Coronary artery (tissue), 2 donors: Measurements from ENCODE around the gene CIAO2A.

Source experiments
- DNase-seq: peaks from one replicate; pipeline ENCODE4 v3.0.0-alpha.2; 2017; ENCODE audit warnings: low spot score
- H3K27ac ChIP-seq, 2 donors: fragments of 200-600 bp; sonication (generic); one replicate each; pipeline ENCODE4 v1.5.1; 2016 to 2019
- H3K4me3 ChIP-seq: fragments of 200-600 bp; sonication (generic); 2 replicates; pipeline ENCODE4 v1.5.1; 2016; ENCODE audit warnings: mild to moderate bottlenecking, moderate library complexity
- CTCF ChIP-seq: fragments of 200-600 bp; sonication (generic); IDR thresholded peaks from one replicate; pipeline ENCODE4 v1.5.1; 2019; ENCODE audit warnings: antibody characterized with exemption

The CIAO2A gene

GRCh38 chr15:64037116-64037515 lies 56.5 kb downstream of the CIAO2A start:
- Histone ChIP-seq H3K27ac (no peak overlapping the region), H3K4me3 (no peak overlapping the region)
- no peak for DNase-seq
- TF ChIP-seq CTCF, result no peak

GRCh38 chr15:64035525-64035924 lies 58.1 kb downstream of the CIAO2A start:
- no peak for DNase-seq
- Histone ChIP-seq H3K4me3 (no peak overlapping the region), H3K27ac (no peak overlapping the region)
- TF ChIP-seq CTCF, result no peak

DNA sequence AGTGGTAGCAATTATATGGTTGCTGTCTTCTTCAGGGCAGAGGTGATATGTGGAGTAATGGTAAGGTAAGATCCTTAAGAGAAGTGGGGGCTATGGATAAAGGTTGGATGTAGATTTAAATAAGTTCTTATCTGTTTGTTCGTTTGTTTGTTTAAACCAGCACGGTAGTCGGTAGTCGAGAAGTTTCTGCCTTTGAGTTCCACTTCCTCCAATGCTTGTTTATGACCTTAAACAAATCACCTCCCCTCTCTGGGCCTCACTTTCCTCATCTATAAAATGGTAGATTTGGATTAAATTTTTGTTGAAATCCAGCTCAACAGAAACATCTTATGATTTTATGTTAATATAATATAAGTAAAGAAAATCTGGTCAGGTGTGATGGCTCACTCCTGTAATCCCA lies 59.1 kb downstream of the CIAO2A start:
- H3K4me3 ChIP-seq, result no peak overlapping the region
- no peak for DNase-seq

DNA sequence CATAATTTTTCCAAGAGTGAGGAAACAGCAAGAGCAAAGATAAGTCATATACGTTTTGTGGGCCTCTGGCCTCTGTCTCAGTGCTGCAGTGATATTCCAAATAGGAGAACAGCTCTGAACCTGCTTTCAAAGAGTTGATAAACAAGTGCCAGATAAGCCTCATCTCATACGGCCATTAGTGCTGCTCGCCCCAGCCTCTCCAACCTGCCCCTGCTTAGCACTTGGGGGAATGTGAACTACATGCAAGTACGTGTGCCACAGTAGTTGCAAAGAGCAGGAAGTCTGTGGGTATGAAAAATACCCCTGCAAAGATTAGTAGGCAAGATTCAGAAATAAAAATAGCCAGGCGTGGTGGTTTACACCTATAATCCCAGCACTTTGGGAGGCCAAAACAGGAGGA lies 61.3 kb downstream of the CIAO2A start:
- Histone ChIP-seq H3K27ac (no peak overlapping the region), H3K4me3 (no peak overlapping the region)
- no peak for DNase-seq
- no peak for TF ChIP-seq CTCF

More for the DNA sequence above, 59.1 kb downstream of the CIAO2A start:
- no peak for TF ChIP-seq CTCF
- H3K27ac ChIP-seq, result no peak overlapping the region

DNA sequence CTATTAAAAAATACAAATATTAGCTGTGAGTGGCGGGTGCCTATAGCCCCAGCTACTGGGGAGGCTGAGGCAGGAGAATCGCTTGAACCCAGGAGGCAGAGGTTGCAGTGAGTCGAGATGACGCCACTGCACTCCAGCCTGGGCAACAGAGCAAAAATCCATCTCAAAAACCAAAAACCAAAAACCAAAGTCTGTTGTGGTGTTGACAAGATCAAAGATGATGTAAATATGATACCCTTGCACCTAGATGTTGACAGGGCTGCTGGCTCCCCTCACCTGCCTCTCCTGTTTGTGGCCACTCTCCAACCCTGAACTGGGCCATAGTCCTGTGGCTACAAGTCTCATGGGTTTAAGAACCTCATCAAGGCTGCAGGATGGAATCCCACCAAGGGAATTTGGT lies 63.5 kb downstream of the CIAO2A start:
- Histone ChIP-seq H3K4me3 (no peak overlapping the region), H3K27ac (no peak overlapping the region)
- no peak for DNase-seq
- no peak for TF ChIP-seq CTCF

- TF ChIP-seq CTCF, result no peak
- DNase-seq, result no peak
- Histone ChIP-seq H3K27ac (no peak overlapping the region), H3K4me3 (no peak overlapping the region)
Measured at GRCh38 chr15:64029633-64030032, 64.0 kb downstream of the CIAO2A start.

DNA sequence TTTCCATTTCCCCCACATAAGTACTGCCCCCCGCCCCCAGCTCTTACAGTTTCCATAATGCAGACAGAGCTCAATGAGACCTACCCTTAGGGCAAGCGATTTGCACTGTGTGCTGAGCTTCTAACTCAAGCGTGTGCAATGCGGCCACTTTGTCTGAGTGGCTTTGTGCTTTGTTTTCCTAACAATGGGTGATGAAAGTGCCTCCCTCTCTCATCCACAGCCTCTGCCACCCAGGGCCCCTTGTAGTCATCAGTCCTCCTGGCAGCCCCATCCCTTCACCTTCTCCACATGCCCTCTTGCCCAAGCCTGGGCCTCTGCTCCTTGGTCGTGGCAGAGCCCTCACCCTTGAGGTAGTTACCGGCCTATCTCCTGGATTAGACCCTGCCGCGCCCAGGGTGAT lies 64.5 kb downstream of the CIAO2A start:
- TF ChIP-seq CTCF, result no peak
- H3K4me3 ChIP-seq, result no peak overlapping the region
- H3K27ac ChIP-seq, result no peak overlapping the region
- no peak for DNase-seq
